Glutamatergic neuron (in vitro differentiated cells): Measurements from ENCODE around the gene CXorf65. TPM values are rescaled to one million over a fixed set of nuclear protein-coding genes. Genes with fewer than 3 reads are reported as not detected.

ENCODE experiments used
- DNase-seq: peaks from one replicate; pipeline ENCODE4 v3.0.0; 2022
- H3K27ac Mint-ChIP-seq: one replicate; pipeline ENCODE4 v1.8.0; 2020; ENCODE audit warnings: mild to moderate bottlenecking, mixed read lengths, inconsistent platforms; ENCODE audit not compliant: unreplicated experiment
- H3K27me3 Mint-ChIP-seq: one replicate; pipeline ENCODE4 v1.8.0; 2020; ENCODE audit warnings: mild to moderate bottlenecking, moderate library complexity, mixed read lengths, inconsistent platforms; ENCODE audit not compliant: unreplicated experiment
- H3K36me3 Mint-ChIP-seq: one replicate; pipeline ENCODE4 v1.8.0; 2020; ENCODE audit warnings: mild to moderate bottlenecking, mixed read lengths, inconsistent platforms; ENCODE audit not compliant: unreplicated experiment
- H3K4me1 Mint-ChIP-seq: one replicate; pipeline ENCODE4 v1.8.0; 2020; ENCODE audit warnings: mild to moderate bottlenecking, low read depth, mixed read lengths, inconsistent platforms; ENCODE audit not compliant: unreplicated experiment
- H3K4me3 Mint-ChIP-seq: one replicate; pipeline ENCODE4 v1.8.0; 2020; ENCODE audit warnings: mild to moderate bottlenecking, mixed read lengths, inconsistent platforms; ENCODE audit not compliant: unreplicated experiment
- H3K9me3 Mint-ChIP-seq: one replicate; pipeline ENCODE4 v1.8.0; 2020; ENCODE audit warnings: mild to moderate bottlenecking, moderate library complexity, mixed read lengths, inconsistent platforms; ENCODE audit not compliant: unreplicated experiment
- CTCF ChIP-seq: fragments of 200-600 bp; sonication (generic); IDR thresholded peaks from one replicate; pipeline ENCODE4 v1.5.0; 2021; ENCODE audit not compliant: partially characterized antibody, unreplicated experiment
- total RNA-seq: library from RNA; stranded (reverse); fragmentation: NEBNext Ultra II Directional; extraction: Animal tissue kit (Norgen Biotek cat#: 25700); gene quantifications from one replicate; pipeline ENCODE4 v1.2.1, GENCODE V29; 2021; ENCODE audit not compliant: unreplicated experiment

Gene CXorf65
- total RNA-seq, 1 donor from 2014 or later: not detected

GRCh38 chrX:71100581-71101505 lies 5.7 kb downstream of the CXorf65 start:
- DNase-seq: no peak
- peaks cover 2% of the 10 kb centered on the region for H3K27me3 Mint-ChIP-seq
- peaks cover 9% of the 10 kb centered on the region for H3K9me3 Mint-ChIP-seq
- no peak for TF ChIP-seq CTCF
- no peaks in the 10 kb centered on the region for H3K36me3 Mint-ChIP-seq
- no peak overlapping the region for H3K27ac Mint-ChIP-seq
- peaks cover 28% of the 10 kb centered on the region for H3K4me1 Mint-ChIP-seq
- no peak overlapping the region for H3K4me3 Mint-ChIP-seq

- Mint-ChIP-seq H3K4me3 (peak overlapping the region; percentile 75), H3K9me3 (peaks cover 11% of the 10 kb centered on the region), H3K36me3 (no peaks in the 10 kb centered on the region), H3K4me1 (peaks cover 28% of the 10 kb centered on the region), H3K27me3 (peaks cover 2% of the 10 kb centered on the region), H3K27ac (no peak overlapping the region)
- no peak for DNase-seq
- no peak for TF ChIP-seq CTCF
Observed at GRCh38 chrX:71099736-71100135, 6.8 kb downstream of the CXorf65 start.

- H3K9me3 Mint-ChIP-seq: peaks cover 11% of the 10 kb centered on the region
- DNase-seq: no peak
- peaks cover 21% of the 10 kb centered on the region for H3K4me1 Mint-ChIP-seq
- H3K27ac Mint-ChIP-seq: no peak overlapping the region
- H3K36me3 Mint-ChIP-seq: no peaks in the 10 kb centered on the region
- H3K27me3 Mint-ChIP-seq: peaks cover 2% of the 10 kb centered on the region
- peak overlapping the region; percentile 75 for H3K4me3 Mint-ChIP-seq
- no peak for TF ChIP-seq CTCF
Observed at GRCh38 chrX:71098951-71099506, 7.5 kb downstream of the CXorf65 start.

GRCh38 chrX:71098302-71098701 lies 8.2 kb downstream of the CXorf65 start:
- H3K9me3 Mint-ChIP-seq: peaks cover 10% of the 10 kb centered on the region
- TF ChIP-seq CTCF: peak; percentile 45
- H3K36me3 Mint-ChIP-seq: no peaks in the 10 kb centered on the region
- H3K27me3 Mint-ChIP-seq: peaks cover 1% of the 10 kb centered on the region
- H3K27ac Mint-ChIP-seq: no peak overlapping the region
- H3K4me1 Mint-ChIP-seq: peaks cover 19% of the 10 kb centered on the region
- peak; percentile 53 for DNase-seq
- peak overlapping the region; percentile 75 for H3K4me3 Mint-ChIP-seq

GRCh38 chrX:71096760-71097032 lies 9.8 kb downstream of the CXorf65 start:
- no peak for TF ChIP-seq CTCF
- no peak for DNase-seq
- Mint-ChIP-seq H3K27ac (no peak overlapping the region), H3K4me1 (peaks cover 17% of the 10 kb centered on the region), H3K9me3 (peaks cover 9% of the 10 kb centered on the region), H3K36me3 (no peaks in the 10 kb centered on the region), H3K27me3 (no peaks in the 10 kb centered on the region), H3K4me3 (peak overlapping the region; percentile 93)
